MM.1S (cell line): ENCODE results near the gene MAML1.

Experiments used
- DNase-seq: peaks from one replicate; pipeline ENCODE4 v3.0.0-alpha.2; 2015
- H2AFZ ChIP-seq: fragments of 300-600 bp; sonication (generic); 2 replicates; pipeline ENCODE4 v1.6.0; 2016; ENCODE audit warnings: antibody characterized with exemption, low read length
- H3F3A ChIP-seq: fragments of 300-600 bp; sonication (generic); 2 replicates; pipeline ENCODE4 v1.6.1; 2016; ENCODE audit warnings: mild to moderate bottlenecking, antibody characterized with exemption, low read length, moderate library complexity, mixed read lengths; ENCODE audit not compliant: insufficient read depth
- H3K27ac ChIP-seq: fragments of 300-600 bp; sonication (generic); 2 replicates; pipeline ENCODE4 v1.5.1; 2016; ENCODE audit warnings: mild to moderate bottlenecking, low read length
- H3K27me3 ChIP-seq: fragments of 300-600 bp; sonication (generic); replicated peaks from 2 replicates; pipeline ENCODE4 v1.6.0; 2016; ENCODE audit warnings: low read length; ENCODE audit not compliant: insufficient read depth
- H3K36me3 ChIP-seq: fragments of 300-600 bp; sonication (generic); replicated peaks from 2 replicates; pipeline ENCODE4 v1.6.1; 2016; ENCODE audit warnings: mild to moderate bottlenecking, low read length, mixed read lengths; ENCODE audit not compliant: insufficient read depth
- H3K4me1 ChIP-seq: fragments of 300-600 bp; sonication (generic); 2 replicates; pipeline ENCODE4 v1.6.1; 2016; ENCODE audit warnings: low read length, mixed read lengths
- H3K4me2 ChIP-seq: fragments of 300-600 bp; sonication (generic); 2 replicates; pipeline ENCODE4 v1.6.0; 2016; ENCODE audit warnings: low read depth, low read length
- H3K4me3 ChIP-seq: fragments of 300-600 bp; sonication (generic); 2 replicates; pipeline ENCODE4 v1.5.1; 2016; ENCODE audit warnings: low read length, mixed read lengths
- H3K79me2 ChIP-seq: fragments of 300-600 bp; sonication (generic); 2 replicates; pipeline ENCODE4 v1.6.1; 2016; ENCODE audit warnings: mixed run types, low read length, mixed read lengths
- H3K9ac ChIP-seq: fragments of 300-600 bp; sonication (generic); 2 replicates; pipeline ENCODE4 v1.6.1; 2016; ENCODE audit warnings: low read length, mixed read lengths
- H3K9me2 ChIP-seq: fragments of 300-600 bp; sonication (generic); replicated peaks from 2 replicates; pipeline ENCODE4 v1.6.1; 2016; ENCODE audit warnings: mild to moderate bottlenecking, low read length, mixed read lengths; ENCODE audit not compliant: insufficient read depth
- H3K9me3 ChIP-seq: fragments of 300-600 bp; sonication (generic); replicated peaks from 2 replicates; pipeline ENCODE4 v1.6.1; 2016; ENCODE audit warnings: mild to moderate bottlenecking, low read length, mixed read lengths; ENCODE audit not compliant: insufficient read depth
- H4K20me1 ChIP-seq: fragments of 300-600 bp; sonication (generic); 2 replicates; pipeline ENCODE4 v1.6.1; 2016; ENCODE audit warnings: mild to moderate bottlenecking, low read length, moderate library complexity, mixed read lengths; ENCODE audit not compliant: insufficient read depth
- EZH2 ChIP-seq: fragments of 300-600 bp; sonication (generic); optimal IDR thresholded peaks from 2 replicates; pipeline ENCODE3; 2017; ENCODE audit warnings: low read depth, mild to moderate bottlenecking, antibody characterized with exemption, low read length, mixed read lengths
- EZH2phosphoT487 ChIP-seq: fragments of 300-600 bp; sonication (generic); IDR thresholded peaks from 2 replicates; pipeline ENCODE4 v1.6.1; 2018; ENCODE audit warnings: antibody characterized with exemption, low read length
- TF ChIP-seq, protein P1 (sequence below): fragments of 300-600 bp; sonication (generic); IDR thresholded peaks from 2 replicates; pipeline ENCODE4 v1.5.1; 2016; ENCODE audit warnings: antibody characterized with exemption, low read length, mixed read lengths

The MAML1 gene

DNA sequence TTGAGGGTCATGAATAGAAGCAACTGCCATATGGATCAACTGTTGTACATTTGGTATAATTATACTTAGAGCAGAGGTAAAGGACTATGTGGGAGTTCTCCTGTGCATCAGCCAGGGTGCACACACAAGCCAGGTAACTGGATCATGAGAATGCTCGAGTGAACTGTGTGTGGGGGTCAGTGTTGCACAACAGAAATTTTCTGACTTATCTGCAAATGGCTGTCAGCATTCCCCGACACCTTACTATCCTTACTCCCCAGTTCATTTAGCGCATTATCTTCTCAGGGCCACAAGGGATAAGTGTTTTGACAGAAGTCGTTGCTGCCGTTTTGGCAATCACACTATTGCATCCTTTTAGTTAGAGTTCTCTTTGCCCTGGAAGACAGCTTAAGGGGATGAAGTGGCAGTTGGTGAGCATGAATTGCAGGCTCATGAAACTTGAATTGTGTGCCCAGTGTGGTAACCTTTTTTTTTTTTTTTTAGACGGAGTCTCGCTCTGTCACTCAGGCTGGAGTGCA, 32.2 kb upstream of the MAML1 start:
- TF ChIP-seq, protein P1, sequence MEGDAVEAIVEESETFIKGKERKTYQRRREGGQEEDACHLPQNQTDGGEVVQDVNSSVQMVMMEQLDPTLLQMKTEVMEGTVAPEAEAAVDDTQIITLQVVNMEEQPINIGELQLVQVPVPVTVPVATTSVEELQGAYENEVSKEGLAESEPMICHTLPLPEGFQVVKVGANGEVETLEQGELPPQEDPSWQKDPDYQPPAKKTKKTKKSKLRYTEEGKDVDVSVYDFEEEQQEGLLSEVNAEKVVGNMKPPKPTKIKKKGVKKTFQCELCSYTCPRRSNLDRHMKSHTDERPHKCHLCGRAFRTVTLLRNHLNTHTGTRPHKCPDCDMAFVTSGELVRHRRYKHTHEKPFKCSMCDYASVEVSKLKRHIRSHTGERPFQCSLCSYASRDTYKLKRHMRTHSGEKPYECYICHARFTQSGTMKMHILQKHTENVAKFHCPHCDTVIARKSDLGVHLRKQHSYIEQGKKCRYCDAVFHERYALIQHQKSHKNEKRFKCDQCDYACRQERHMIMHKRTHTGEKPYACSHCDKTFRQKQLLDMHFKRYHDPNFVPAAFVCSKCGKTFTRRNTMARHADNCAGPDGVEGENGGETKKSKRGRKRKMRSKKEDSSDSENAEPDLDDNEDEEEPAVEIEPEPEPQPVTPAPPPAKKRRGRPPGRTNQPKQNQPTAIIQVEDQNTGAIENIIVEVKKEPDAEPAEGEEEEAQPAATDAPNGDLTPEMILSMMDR, result no peak
- TF ChIP-seq EZH2 (no peak), EZH2phosphoT487 (no peak)
- no peak for DNase-seq
- Histone ChIP-seq H3K79me2 (peaks cover 71% of the 10 kb centered on the region), H2AFZ (no peak overlapping the region), H4K20me1 (peaks cover 9% of the 10 kb centered on the region), H3K9ac (peak overlapping the region; percentile 99; the same call in 1 of the 2 replicates), H3K27me3 (no peaks in the 10 kb centered on the region), H3K4me1 (0 out of 2 replicates have a peak, but pooled peaks cover 4% of the 10 kb centered on the region), H3K36me3 (peaks cover 9% of the 10 kb centered on the region; the same call in 1 of the 2 replicates), H3K4me2 (peak overlapping the region; percentile 79), H3K9me2 (no peaks in the 10 kb centered on the region), H3K27ac (no peak overlapping the region), H3K4me3 (peak overlapping the region; percentile 92), H3F3A (no peaks in the 10 kb centered on the region; the same call in 1 of the 2 replicates), H3K9me3 (no peaks in the 10 kb centered on the region)

DNA sequence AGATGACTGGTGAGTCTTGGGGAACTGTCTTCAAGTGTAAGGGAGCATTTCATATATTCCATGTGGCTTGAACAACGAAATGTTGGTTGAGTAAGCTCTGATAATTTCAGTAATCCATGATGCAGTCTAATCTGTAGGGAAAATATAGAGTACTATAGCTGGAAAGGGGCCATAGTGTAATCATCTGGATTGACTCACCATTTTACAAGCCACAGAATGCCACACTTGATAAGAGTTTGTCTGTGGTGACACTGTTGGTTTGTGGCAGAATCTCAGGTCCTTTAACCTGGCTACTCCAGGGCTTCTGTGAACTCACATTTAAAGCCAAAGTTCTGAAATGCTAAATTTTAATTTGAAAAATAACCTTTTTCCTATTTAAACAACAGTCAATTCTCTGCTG, 16.3 kb upstream of the MAML1 start:
- no peaks in the 10 kb centered on the region for H4K20me1 ChIP-seq
- no peaks in the 10 kb centered on the region for H3K9me2 ChIP-seq
- H3K36me3 ChIP-seq, result peaks cover 33% of the 10 kb centered on the region; the same call in 1 of the 2 replicates
- TF ChIP-seq EZH2phosphoT487 (no peak), EZH2 (no peak)
- TF ChIP-seq, protein P1, result no peak
- H2AFZ ChIP-seq, result no peak overlapping the region
- H3F3A ChIP-seq, result peaks cover 5% of the 10 kb centered on the region; the same call in 1 of the 2 replicates
- H3K27ac ChIP-seq, result no peak overlapping the region
- H3K27me3 ChIP-seq, result no peaks in the 10 kb centered on the region
- H3K9ac ChIP-seq, result no peak overlapping the region
- H3K79me2 ChIP-seq, result peaks cover 75% of the 10 kb centered on the region
- H3K4me3 ChIP-seq, result no peak overlapping the region
- DNase-seq, result no peak
- H3K4me1 ChIP-seq, result no peaks in the 10 kb centered on the region
- H3K4me2 ChIP-seq, result no peak overlapping the region
- no peaks in the 10 kb centered on the region for H3K9me3 ChIP-seq

DNA sequence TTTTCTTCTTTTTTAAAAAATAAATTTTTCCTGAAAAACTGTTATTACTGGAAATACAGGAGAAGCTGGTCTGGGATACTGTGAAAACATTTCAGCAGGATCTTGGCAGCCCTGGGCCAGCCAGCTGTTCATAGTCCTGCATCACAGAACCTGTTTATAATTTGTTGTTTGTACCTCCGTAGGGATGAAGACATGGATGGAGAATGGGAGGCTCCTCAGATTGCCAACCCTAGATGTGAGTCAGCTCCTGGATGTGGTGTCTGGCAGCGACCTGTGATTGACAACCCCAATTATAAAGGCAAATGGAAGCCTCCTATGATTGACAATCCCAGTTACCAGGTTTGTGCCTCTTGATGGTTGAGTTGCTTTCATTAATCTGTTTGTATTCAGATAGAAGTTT, 12.4 kb upstream of the MAML1 start:
- Histone ChIP-seq H2AFZ (no peak overlapping the region), H3K27me3 (no peaks in the 10 kb centered on the region), H3F3A (peaks cover 10% of the 10 kb centered on the region; the same call in 1 of the 2 replicates), H3K27ac (no peak overlapping the region), H3K9ac (no peak overlapping the region), H3K9me3 (no peaks in the 10 kb centered on the region), H3K9me2 (no peaks in the 10 kb centered on the region), H3K4me3 (no peak overlapping the region), H3K4me2 (no peak overlapping the region), H3K4me1 (no peaks in the 10 kb centered on the region), H3K36me3 (peaks cover 55% of the 10 kb centered on the region), H3K79me2 (peaks cover 90% of the 10 kb centered on the region), H4K20me1 (peaks cover 6% of the 10 kb centered on the region; the same call in 1 of the 2 replicates)
- no peak for TF ChIP-seq EZH2phosphoT487
- TF ChIP-seq, protein P1, result no peak
- TF ChIP-seq EZH2, result no peak
- DNase-seq, result no peak
